ENCODE data around the gene PJA1.

The PJA1 gene

GRCh38 chrX:69154051-69154450, 11.2 kb downstream of the PJA1 start:
- CTCF ChIA-PET, result interaction anchor here (0.7 kb wide), 1 partner anchor 327 kb away, joined by 5 read pairs; no protein-coding TSS in a partner anchor
- POLR2A ChIA-PET (ENCODE audit: low non-redundant PET), result no interaction called here
- no peak for DNase-seq (ENCODE audit: low spot score)
- no peak for TF ChIP-seq CTCF (conservative IDR thresholded peaks at IDR 0.05; ENCODE audit: low read depth)
- H3K27ac ChIP-seq, result no peak overlapping the region

GRCh38 chrX:69153060-69153730, 12.1 kb downstream of the PJA1 start:
- TF ChIP-seq CTCF (conservative IDR thresholded peaks at IDR 0.05; ENCODE audit: low read depth), result no peak
- peak; percentile 72 for DNase-seq (ENCODE audit: low spot score)
- POLR2A ChIA-PET (ENCODE audit: low non-redundant PET), result interaction anchor here (0.6 kb wide), 1 partner anchor 323 kb away, joined by 3 read pairs; no protein-coding TSS in a partner anchor
- CTCF ChIA-PET, result interaction anchor here (0.6 to 0.7 kb wide), 2 partner anchors 37 to 326 kb away, joined by 3 to 5 read pairs; no protein-coding TSS in a partner anchor
- H3K27ac ChIP-seq, result peak overlapping the region; percentile 57

- ChIA-PET CTCF (interaction anchor here (0.6 kb wide), 1 partner anchor 37 kb away, joined by 3 read pairs; no protein-coding TSS in a partner anchor), POLR2A (ENCODE audit: low non-redundant PET) (no interaction called here)
- DNase-seq (ENCODE audit: low spot score), result no peak
- no peak overlapping the region for H3K27ac ChIP-seq
- no peak for TF ChIP-seq CTCF (conservative IDR thresholded peaks at IDR 0.05; ENCODE audit: low read depth)
Observed at GRCh38 chrX:69152417-69152841, 12.8 kb downstream of the PJA1 start.

- POLR2A ChIA-PET (ENCODE audit: low non-redundant PET), result no interaction called here
- CTCF ChIA-PET, result no interaction called here
Observed at GRCh38 chrX:69151866-69152284, 13.4 kb downstream of the PJA1 start.

GRCh38 chrX:69150281-69150960, 14.8 kb downstream of the PJA1 start:
- CTCF ChIA-PET, result interaction anchor here (0.7 kb wide), 2 partner anchors 13 to 69 kb away, joined by 3 read pairs; no protein-coding TSS in a partner anchor

More at GRCh38 chrX:69151866-69152284, 13.4 kb downstream of the PJA1 start:
- no peak for DNase-seq (ENCODE audit: low spot score)
- no peak overlapping the region; the same call in 1 of the 2 replicates for H3K27ac ChIP-seq
- TF ChIP-seq CTCF (conservative IDR thresholded peaks at IDR 0.05; ENCODE audit: low read depth), result no peak

More at GRCh38 chrX:69150281-69150960, 14.8 kb downstream of the PJA1 start:
- POLR2A ChIA-PET (ENCODE audit: low non-redundant PET), result no interaction called here
- H3K27ac ChIP-seq, result peak overlapping the region; percentile 65
- DNase-seq (ENCODE audit: low spot score), result peak; percentile 77
- TF ChIP-seq CTCF (conservative IDR thresholded peaks at IDR 0.05; ENCODE audit: low read depth), result no peak
